Measurements from ENCODE around the gene SLC35B1.
A peak's percentile ranks its signal among the peaks of the same experiment; 100 is the strongest.

DNA sequence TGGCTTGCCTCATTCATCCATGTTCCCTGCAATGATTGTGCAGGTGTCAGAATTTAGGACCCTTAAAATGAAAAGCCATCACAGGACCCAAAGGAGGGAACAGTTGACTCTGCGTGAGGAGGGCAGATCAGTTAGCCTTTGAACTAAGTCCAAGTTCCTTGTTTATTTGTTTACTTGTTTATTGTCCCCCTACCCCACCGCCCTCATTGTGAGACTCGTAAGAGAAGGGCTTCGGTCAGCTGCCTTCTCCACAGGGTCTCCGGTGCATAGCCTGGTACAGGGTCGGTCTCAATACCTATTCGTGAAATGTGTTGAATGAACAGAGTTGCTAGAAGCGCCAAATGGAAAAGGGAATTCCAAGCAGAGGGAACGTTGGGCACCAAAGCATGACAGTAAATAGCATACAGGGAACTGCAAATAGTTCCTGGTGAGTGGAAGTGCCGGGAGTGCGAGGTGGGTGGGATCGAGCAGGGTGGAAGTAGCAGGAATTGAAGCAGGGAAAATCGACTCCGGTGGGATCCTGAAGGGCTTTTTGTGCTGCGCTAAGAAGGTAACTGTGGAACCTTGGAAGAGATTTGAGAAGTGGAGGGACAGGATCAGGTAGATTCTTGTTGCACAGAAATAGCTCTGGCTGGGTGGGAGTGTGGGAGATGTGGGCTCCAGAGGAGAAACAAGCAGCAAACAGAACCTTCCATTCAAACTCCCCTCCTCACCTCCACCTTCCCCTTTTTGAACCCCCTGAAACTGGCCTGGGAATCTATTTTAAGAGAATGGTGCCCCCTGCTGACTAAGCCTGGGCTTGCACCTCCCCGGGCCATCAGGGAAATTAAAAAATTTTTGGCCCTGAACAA is 12.7 kb downstream of the SLC35B1 start:
- TF ChIP-seq, protein P1, sequence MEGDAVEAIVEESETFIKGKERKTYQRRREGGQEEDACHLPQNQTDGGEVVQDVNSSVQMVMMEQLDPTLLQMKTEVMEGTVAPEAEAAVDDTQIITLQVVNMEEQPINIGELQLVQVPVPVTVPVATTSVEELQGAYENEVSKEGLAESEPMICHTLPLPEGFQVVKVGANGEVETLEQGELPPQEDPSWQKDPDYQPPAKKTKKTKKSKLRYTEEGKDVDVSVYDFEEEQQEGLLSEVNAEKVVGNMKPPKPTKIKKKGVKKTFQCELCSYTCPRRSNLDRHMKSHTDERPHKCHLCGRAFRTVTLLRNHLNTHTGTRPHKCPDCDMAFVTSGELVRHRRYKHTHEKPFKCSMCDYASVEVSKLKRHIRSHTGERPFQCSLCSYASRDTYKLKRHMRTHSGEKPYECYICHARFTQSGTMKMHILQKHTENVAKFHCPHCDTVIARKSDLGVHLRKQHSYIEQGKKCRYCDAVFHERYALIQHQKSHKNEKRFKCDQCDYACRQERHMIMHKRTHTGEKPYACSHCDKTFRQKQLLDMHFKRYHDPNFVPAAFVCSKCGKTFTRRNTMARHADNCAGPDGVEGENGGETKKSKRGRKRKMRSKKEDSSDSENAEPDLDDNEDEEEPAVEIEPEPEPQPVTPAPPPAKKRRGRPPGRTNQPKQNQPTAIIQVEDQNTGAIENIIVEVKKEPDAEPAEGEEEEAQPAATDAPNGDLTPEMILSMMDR (conservative IDR thresholded peaks at IDR 0.05; ENCODE audit: low read length), result peak; percentile 99
- no peak for TF ChIP-seq EZH2phosphoT487 (IDR thresholded peaks at IDR 0.05; ENCODE audit: borderline replicate concordance, low read depth, low read length)

Data from OCI-LY7 (cell line).